ENCODE measurements around the gene TRPC6. TPM values are rescaled to one million over a fixed set of nuclear protein-coding genes. Genes with fewer than 3 reads are reported as not detected.

Gene TRPC6
- total RNA-seq, 4 donors from 2014 or later, result 3.9 to 7.3 (median 6.0) TPM

DNA sequence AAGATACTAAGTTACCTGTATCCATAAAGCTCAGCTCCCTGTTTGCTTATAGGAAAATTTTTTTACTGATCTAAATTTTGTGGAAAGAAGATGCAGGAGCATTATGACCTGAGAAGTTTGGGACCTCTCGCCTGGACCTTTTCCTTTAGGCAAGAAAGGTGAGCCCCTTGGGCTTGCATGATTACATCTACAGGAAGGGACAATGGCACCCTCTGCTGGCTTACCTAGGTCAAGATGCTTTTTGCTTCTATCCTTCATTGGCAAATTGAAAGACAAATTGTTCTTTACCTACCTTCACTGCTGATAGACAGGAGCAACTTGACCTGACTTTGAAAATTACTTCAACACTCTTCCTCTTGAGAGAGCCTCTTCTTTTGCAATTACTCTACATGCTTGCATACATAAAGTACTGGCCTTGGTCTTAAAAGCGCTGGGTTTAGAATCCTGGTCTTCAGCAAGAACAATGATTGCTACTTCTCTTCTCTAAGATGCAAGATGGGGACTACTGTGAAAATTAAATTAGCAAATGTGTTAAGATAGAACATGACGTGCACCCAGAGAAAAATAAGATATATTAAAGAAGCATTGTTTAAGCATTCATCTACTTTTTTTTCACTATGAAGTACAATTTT is 147.2 kb downstream of the TRPC6 start:
- no peak for DNase-seq (ENCODE audit: low spot score in 2 of 2)

GRCh38 chr11:101435408-101435973 is 148.3 kb downstream of the TRPC6 start:
- no peak for TF ChIP-seq POLR2A (IDR thresholded peaks at IDR 0.05)
- TF ChIP-seq, protein P1, sequence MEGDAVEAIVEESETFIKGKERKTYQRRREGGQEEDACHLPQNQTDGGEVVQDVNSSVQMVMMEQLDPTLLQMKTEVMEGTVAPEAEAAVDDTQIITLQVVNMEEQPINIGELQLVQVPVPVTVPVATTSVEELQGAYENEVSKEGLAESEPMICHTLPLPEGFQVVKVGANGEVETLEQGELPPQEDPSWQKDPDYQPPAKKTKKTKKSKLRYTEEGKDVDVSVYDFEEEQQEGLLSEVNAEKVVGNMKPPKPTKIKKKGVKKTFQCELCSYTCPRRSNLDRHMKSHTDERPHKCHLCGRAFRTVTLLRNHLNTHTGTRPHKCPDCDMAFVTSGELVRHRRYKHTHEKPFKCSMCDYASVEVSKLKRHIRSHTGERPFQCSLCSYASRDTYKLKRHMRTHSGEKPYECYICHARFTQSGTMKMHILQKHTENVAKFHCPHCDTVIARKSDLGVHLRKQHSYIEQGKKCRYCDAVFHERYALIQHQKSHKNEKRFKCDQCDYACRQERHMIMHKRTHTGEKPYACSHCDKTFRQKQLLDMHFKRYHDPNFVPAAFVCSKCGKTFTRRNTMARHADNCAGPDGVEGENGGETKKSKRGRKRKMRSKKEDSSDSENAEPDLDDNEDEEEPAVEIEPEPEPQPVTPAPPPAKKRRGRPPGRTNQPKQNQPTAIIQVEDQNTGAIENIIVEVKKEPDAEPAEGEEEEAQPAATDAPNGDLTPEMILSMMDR (IDR thresholded peaks at IDR 0.05), result no peak
- 71 to 78% methylated on average over 3 of the region's 3 CpGs for WGBS, 2 donors
- intact Hi-C loops (cut with DNase I; ENCODE audit: low total_unique reads), result loop anchor here (10.0 kb wide), 1 partner anchor 409 kb away; no protein-coding TSS in a partner anchor
- no peak for DNase-seq (ENCODE audit: low spot score in 2 of 2)
- no peak overlapping the region for H3K4me3 ChIP-seq (ENCODE audit: low read depth, poor library complexity, severe bottlenecking)

More for the DNA sequence above, 147.2 kb downstream of the TRPC6 start:
- H3K4me3 ChIP-seq (ENCODE audit: low read depth, poor library complexity, severe bottlenecking), result no peak overlapping the region
- TF ChIP-seq, protein P1 (IDR thresholded peaks at IDR 0.05), result no peak
- TF ChIP-seq POLR2A (IDR thresholded peaks at IDR 0.05), result no peak
- intact Hi-C loops (cut with DNase I; ENCODE audit: low total_unique reads), result loop anchor here (10.0 kb wide), 1 partner anchor 408 kb away; no protein-coding TSS in a partner anchor
- 72 to 75% methylated on average over 3 of the region's 3 CpGs for WGBS, 2 donors

DNA sequence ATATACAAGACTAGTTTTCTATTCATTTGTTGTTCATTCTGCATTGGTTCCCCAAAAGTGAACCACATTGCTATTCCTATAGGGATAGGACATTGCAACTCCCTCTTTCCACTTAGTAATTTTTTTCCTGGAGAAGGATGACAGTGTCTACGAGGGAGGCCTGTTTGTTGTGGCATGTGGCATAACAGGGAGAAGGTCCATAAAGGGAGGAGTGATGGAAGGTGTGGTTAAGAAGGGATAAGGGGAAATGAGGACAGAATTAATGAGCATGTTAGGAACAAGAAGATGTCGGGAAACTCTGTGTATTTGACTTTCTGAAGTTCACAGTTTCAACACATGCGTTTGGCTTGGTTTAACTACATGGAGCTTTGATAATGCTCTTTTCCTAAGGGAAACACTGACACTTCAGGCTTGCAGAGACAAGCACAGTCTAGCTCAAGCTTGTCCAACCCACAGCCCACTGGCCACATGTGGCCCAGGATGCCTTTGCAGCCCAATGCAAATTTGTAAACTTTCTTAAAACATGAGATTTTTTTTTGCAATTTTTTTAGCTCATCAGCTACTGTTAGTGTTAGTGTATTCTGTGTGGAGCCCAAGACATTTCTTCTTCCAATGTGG is 149.7 kb downstream of the TRPC6 start:
- no peak overlapping the region for H3K4me3 ChIP-seq (ENCODE audit: low read depth, poor library complexity, severe bottlenecking)
- no peak for DNase-seq (ENCODE audit: low spot score in 2 of 2)
- intact Hi-C loops (cut with DNase I; ENCODE audit: low total_unique reads), result loop anchor here (10.0 kb wide), 1 partner anchor 411 kb away; no protein-coding TSS in a partner anchor
- TF ChIP-seq POLR2A (IDR thresholded peaks at IDR 0.05), result no peak
- WGBS, 2 donors, result 26 to 39% methylated on average over 3 of the region's 3 CpGs

GRCh38 chr11:101433151-101433550 is 150.7 kb downstream of the TRPC6 start:
- 64 to 69% methylated on average over 4 of the region's 4 CpGs for WGBS, 2 donors
- intact Hi-C loops (cut with DNase I; ENCODE audit: low total_unique reads), result loop anchor here (10.0 kb wide), 1 partner anchor 412 kb away; no protein-coding TSS in a partner anchor
- DNase-seq (ENCODE audit: low spot score in 2 of 2), result no peak
- no peak overlapping the region for H3K4me3 ChIP-seq (ENCODE audit: low read depth, poor library complexity, severe bottlenecking)
- no peak for TF ChIP-seq POLR2A (IDR thresholded peaks at IDR 0.05)
- TF ChIP-seq, protein P1 (IDR thresholded peaks at IDR 0.05), result no peak

DNA sequence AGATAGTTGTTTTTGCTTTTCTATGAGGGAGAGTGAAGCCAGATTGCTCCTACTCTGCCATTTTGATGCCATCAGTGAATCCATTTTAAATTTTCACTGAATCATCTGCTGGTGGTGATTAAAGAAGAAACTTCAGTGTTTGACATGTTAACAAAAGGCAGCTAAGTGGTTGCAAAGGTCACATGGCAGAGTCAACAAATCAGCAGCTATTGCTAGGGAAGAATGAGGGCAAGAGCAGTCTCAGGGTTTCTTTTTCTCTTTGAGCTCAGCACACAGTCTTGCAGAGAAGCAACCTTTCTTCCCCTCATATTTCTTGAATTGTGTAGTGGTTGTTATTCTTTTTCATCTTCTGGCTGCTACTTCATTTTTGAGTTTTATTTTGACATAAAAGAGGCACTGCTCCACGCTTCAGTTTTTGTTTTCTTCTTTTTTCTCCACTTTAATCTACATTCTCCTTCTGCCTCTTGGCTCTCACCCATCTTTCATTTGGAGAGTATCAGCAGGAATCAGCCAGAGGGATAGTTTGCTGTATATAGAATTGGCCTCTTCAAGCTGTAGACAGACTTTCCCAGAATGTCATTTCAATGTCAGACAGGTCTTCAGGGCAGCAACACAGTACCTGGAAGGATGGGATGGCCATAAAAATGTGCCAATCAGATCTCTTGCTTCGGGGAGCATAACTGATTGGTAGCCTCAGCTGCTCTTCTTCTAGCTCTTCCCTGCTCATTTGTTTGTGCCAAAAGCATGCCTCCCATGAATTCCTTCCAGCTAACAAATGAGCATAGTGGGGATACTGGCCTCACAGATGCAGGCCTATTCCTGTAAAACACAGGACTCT is 153.9 kb downstream of the TRPC6 start:
- TF ChIP-seq, protein P1 (IDR thresholded peaks at IDR 0.05), result no peak
- TF ChIP-seq POLR2A (IDR thresholded peaks at IDR 0.05), result no peak
- WGBS, 2 donors, result 40 to 51% methylated on average over 2 of the region's 2 CpGs
- intact Hi-C loops (cut with DNase I; ENCODE audit: low total_unique reads), result loop anchor here (10.0 kb wide), 1 partner anchor 415 kb away; no protein-coding TSS in a partner anchor
- no peak overlapping the region for H3K4me3 ChIP-seq (ENCODE audit: low read depth, poor library complexity, severe bottlenecking)
- DNase-seq (ENCODE audit: low spot score in 2 of 2), result no peak

Measured in lower leg skin (tissue), 4 donors.